Measurements from ENCODE around the gene MGAT5.

The MGAT5 gene

DNA sequence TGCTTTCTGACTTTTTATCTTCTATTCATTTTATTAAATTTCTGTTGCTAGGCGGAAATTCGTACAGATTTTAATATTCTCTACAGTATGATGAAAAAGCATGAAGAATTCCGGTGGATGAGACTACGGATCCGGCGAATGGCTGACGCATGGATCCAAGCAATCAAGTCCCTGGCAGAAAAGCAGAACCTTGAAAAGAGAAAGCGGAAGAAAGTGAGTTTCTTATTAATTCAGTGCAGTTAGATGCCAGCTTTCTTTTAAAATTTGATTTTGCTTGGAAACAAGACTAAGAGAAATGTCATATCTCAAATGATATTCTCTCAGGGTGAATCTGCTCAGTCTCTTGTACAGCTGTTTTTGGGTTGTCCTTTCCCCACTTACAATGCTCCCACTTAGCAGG lies 84.3 kb downstream of the MGAT5 start:
- Histone ChIP-seq H3K27ac (ENCODE audit: low read length) (no peak overlapping the region), H3K4me1 (ENCODE audit: control insufficient read depth in 1 of 2, insufficient read depth in 2 of 2, low read length in 2 of 2) (no peaks in the 10 kb centered on the region), H3K4me3 (ENCODE audit: low read depth in 1 of 2, low read length in 2 of 2) (no peak overlapping the region)

DNA sequence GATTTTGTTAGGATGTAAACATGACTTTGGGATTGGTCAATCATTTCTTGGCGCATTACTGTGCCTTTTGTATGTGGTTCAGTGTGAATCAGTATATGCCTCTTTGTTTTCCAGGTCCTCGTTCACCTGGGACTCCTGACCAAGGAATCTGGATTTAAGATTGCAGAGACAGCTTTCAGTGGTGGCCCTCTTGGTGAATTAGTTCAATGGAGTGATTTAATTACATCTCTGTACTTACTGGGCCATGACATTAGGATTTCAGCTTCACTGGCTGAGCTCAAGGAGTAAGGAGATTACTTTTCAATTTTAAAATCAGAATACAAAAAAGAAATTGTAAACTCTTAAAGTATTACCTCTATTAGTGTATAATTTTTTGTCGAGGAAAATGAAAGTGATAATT lies 87.6 kb downstream of the MGAT5 start:
- no peak overlapping the region for H3K27ac ChIP-seq (ENCODE audit: low read length)
- H3K27me3 ChIP-seq (ENCODE audit: low read depth, low read length) = no peaks in the 10 kb centered on the region
- peaks cover 3 to 4% of the 10 kb centered on the region in 2 donors for H3K36me3 ChIP-seq (ENCODE audit: control insufficient read depth in 1 of 2, insufficient read depth in 2 of 2, low read length in 2 of 2)
- no peaks in the 10 kb centered on the region for H3K9me3 ChIP-seq (ENCODE audit: control insufficient read depth in 1 of 2, low read length in 2 of 2)
- no peaks in the 10 kb centered on the region for H3K4me1 ChIP-seq (ENCODE audit: control insufficient read depth in 1 of 2, insufficient read depth in 2 of 2, low read length in 2 of 2)
- H3K4me3 ChIP-seq (ENCODE audit: low read depth in 1 of 2, low read length in 2 of 2) = no peak overlapping the region

More for the DNA sequence above, 84.3 kb downstream of the MGAT5 start:
- Histone ChIP-seq H3K9me3 (ENCODE audit: control insufficient read depth in 1 of 2, low read length in 2 of 2) (no peaks in the 10 kb centered on the region), H3K27me3 (ENCODE audit: low read depth, low read length) (no peaks in the 10 kb centered on the region), H3K36me3 (ENCODE audit: control insufficient read depth in 1 of 2, insufficient read depth in 2 of 2, low read length in 2 of 2) (peaks cover 0 to 4% of the 10 kb centered on the region in 2 donors)

DNA sequence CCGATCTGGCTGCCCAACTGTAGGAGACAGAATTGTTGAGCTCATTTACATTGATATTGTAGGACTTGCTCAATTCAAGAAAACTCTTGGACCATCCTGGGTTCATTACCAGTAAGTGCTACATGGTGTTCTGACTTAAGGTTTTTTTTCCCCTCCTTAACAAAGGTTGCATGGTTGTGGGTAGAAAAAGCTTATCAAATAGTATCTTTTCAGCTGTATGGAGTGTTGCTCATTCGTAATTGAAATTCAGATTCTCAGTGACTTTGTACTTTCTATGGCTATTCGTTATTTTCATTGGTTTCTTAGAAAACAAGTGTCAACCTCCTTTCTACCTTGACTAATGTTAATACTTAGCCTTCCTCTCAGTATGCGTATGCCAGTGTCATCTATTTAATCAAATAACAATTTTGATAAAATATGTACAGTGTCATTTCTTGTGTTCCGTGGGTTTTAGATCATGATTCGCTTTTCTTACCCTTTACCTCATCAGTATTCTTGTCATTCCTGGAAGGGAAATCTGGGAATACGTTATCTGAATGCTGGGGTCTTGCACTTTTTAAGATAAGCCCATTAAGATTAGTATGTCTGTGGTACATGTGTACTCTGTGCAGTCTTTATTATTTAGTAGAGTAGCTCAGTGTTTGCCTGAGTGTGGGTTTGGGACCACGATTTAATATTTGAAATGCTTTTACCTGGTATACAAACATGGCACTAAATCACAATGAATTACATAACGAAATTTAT lies 91.3 kb downstream of the MGAT5 start:
- Histone ChIP-seq H3K27me3 (ENCODE audit: low read depth, low read length) (no peaks in the 10 kb centered on the region), H3K36me3 (ENCODE audit: control insufficient read depth in 1 of 2, insufficient read depth in 2 of 2, low read length in 2 of 2) (peaks cover 3 to 4% of the 10 kb centered on the region in 2 donors), H3K4me1 (ENCODE audit: control insufficient read depth in 1 of 2, insufficient read depth in 2 of 2, low read length in 2 of 2) (peaks cover 0 to 4% of the 10 kb centered on the region in 2 donors), H3K9me3 (ENCODE audit: control insufficient read depth in 1 of 2, low read length in 2 of 2) (no peaks in the 10 kb centered on the region), H3K4me3 (ENCODE audit: low read depth in 1 of 2, low read length in 2 of 2) (no peak overlapping the region), H3K27ac (ENCODE audit: low read length) (no peak overlapping the region)

DNA sequence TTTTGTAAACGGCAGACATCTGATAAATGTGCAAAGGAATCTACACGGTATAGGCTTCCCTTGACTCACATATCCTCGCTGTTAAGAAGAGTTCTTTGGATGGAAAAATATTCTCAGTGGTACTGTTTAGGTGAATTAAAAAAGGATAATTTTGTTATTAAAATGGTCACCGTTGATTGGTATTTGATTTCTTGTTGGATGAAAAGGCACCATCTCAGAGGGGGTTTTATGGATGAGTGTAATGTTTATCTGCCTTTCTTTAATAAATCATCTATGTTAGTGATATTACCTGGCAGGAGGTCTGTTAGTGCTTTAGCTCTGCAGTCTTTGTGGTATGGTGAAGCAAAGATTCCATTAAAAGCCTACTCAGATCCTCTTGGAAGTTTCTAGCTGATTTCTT lies 92.3 kb downstream of the MGAT5 start:
- Histone ChIP-seq H3K4me3 (ENCODE audit: low read depth in 1 of 2, low read length in 2 of 2) (no peak overlapping the region), H3K9me3 (ENCODE audit: control insufficient read depth in 1 of 2, low read length in 2 of 2) (no peaks in the 10 kb centered on the region), H3K4me1 (ENCODE audit: control insufficient read depth in 1 of 2, insufficient read depth in 2 of 2, low read length in 2 of 2) (peaks cover 0 to 4% of the 10 kb centered on the region in 2 donors), H3K27ac (ENCODE audit: low read length) (no peak overlapping the region), H3K27me3 (ENCODE audit: low read depth, low read length) (no peaks in the 10 kb centered on the region), H3K36me3 (ENCODE audit: control insufficient read depth in 1 of 2, insufficient read depth in 2 of 2, low read length in 2 of 2) (peaks cover 4 to 8% of the 10 kb centered on the region in 2 donors)

DNA sequence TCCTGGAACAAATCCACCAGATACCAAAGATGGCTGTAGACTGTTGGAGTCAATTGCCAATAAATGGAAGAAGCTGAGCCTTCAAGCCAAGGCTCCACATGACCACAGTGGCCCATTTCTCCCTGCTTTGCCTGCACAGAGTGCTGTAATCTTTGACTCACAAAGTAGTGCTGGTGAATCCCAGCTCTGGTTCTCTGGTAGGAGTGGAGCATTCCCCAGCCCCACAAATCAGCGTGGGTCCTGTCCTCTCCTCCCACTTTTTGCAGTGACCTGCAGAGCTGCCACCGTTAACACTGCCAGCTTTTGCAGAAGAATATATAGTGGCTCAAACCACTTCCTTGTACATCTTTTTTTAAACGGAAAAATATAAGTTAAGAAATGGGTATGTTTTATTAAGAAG lies 93.9 kb downstream of the MGAT5 start:
- peak overlapping the region; percentile 19 for H3K27ac ChIP-seq (ENCODE audit: low read length)

DNA sequence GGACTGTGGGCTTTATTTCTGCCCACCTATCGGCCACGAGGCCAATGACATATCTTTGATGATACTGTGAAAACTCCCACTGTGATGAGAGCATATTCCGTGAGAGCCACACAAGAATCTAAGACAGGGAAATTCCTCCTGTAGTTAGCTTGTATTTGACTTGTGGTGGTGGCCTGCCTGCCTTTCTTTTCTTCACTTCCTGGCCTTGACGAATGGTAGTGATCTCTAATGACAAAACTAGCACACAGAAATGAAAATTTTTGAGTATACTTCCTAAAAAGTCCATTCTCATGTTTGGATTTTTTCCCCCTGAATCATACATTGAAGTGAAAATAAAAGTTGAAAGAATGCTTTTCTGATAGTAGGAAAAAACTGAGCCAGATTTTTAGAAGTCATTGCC lies 94.4 kb downstream of the MGAT5 start:
- peaks cover 0 to 4% of the 10 kb centered on the region in 2 donors for H3K4me1 ChIP-seq (ENCODE audit: control insufficient read depth in 1 of 2, insufficient read depth in 2 of 2, low read length in 2 of 2)
- no peaks in the 10 kb centered on the region for H3K9me3 ChIP-seq (ENCODE audit: control insufficient read depth in 1 of 2, low read length in 2 of 2)
- no peak overlapping the region for H3K4me3 ChIP-seq (ENCODE audit: low read depth in 1 of 2, low read length in 2 of 2)
- no peaks in the 10 kb centered on the region for H3K27me3 ChIP-seq (ENCODE audit: low read depth, low read length)
- H3K27ac ChIP-seq (ENCODE audit: low read length) = peak overlapping the region; percentile 19
- peaks cover 0 to 8% of the 10 kb centered on the region in 2 donors for H3K36me3 ChIP-seq (ENCODE audit: control insufficient read depth in 1 of 2, insufficient read depth in 2 of 2, low read length in 2 of 2)

More for the DNA sequence above, 93.9 kb downstream of the MGAT5 start:
- Histone ChIP-seq H3K9me3 (ENCODE audit: control insufficient read depth in 1 of 2, low read length in 2 of 2) (no peaks in the 10 kb centered on the region), H3K4me1 (ENCODE audit: control insufficient read depth in 1 of 2, insufficient read depth in 2 of 2, low read length in 2 of 2) (peaks cover 0 to 4% of the 10 kb centered on the region in 2 donors), H3K36me3 (ENCODE audit: control insufficient read depth in 1 of 2, insufficient read depth in 2 of 2, low read length in 2 of 2) (peaks cover 0 to 8% of the 10 kb centered on the region in 2 donors), H3K27me3 (ENCODE audit: low read depth, low read length) (no peaks in the 10 kb centered on the region), H3K4me3 (ENCODE audit: low read depth in 1 of 2, low read length in 2 of 2) (no peak overlapping the region)

DNA sequence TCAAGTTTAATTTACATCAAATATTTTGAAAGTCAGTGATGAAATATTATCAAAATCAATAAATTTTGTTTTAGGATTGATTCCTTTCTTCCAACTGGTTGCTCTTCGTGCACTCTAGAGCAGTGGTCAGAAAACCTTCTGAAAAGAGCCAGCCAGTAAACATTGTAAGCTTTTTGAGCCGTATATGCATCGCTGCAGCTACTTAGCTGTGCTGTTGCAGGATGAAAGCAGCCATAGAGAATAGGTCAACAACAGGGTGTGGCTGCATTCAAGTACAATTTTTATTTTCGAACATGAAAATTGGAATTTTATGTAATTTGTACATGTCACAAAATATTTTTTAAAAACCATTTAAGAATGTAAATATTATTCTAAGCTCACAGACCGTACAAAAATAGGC lies 94.9 kb downstream of the MGAT5 start:
- Histone ChIP-seq H3K27me3 (ENCODE audit: low read depth, low read length) (no peaks in the 10 kb centered on the region), H3K4me1 (ENCODE audit: control insufficient read depth in 1 of 2, insufficient read depth in 2 of 2, low read length in 2 of 2) (peaks cover 0 to 4% of the 10 kb centered on the region in 2 donors), H3K4me3 (ENCODE audit: low read depth in 1 of 2, low read length in 2 of 2) (no peak overlapping the region), H3K36me3 (ENCODE audit: control insufficient read depth in 1 of 2, insufficient read depth in 2 of 2, low read length in 2 of 2) (peaks cover 0 to 8% of the 10 kb centered on the region in 2 donors), H3K9me3 (ENCODE audit: control insufficient read depth in 1 of 2, low read length in 2 of 2) (no peaks in the 10 kb centered on the region), H3K27ac (ENCODE audit: low read length) (no peak overlapping the region)

DNA sequence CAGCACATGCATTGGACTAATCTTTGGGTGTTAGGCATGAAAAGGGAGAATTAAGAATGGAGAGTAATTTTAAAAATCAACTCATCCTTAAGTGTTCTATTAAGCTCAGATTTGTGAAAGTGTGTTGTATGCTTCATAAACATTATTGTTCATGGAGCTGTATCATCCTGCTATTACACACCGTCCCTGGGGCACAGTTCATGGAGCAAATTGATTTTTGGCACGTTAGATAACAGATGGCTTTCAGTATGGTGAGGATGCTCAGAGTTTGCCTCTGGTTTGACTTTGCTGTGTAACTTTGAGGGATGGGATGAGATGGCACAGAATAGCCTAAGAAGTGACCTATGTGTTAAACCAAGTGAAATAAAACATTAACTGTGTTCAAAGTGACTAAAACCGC lies 97.1 kb downstream of the MGAT5 start:
- H3K36me3 ChIP-seq (ENCODE audit: control insufficient read depth in 1 of 2, insufficient read depth in 2 of 2, low read length in 2 of 2) = peaks cover 0 to 5% of the 10 kb centered on the region in 2 donors
- H3K27ac ChIP-seq (ENCODE audit: low read length) = no peak overlapping the region
- no peak overlapping the region for H3K4me3 ChIP-seq (ENCODE audit: low read depth in 1 of 2, low read length in 2 of 2)
- H3K27me3 ChIP-seq (ENCODE audit: low read depth, low read length) = no peaks in the 10 kb centered on the region
- no peaks in the 10 kb centered on the region for H3K9me3 ChIP-seq (ENCODE audit: control insufficient read depth in 1 of 2, low read length in 2 of 2)
- H3K4me1 ChIP-seq (ENCODE audit: control insufficient read depth in 1 of 2, insufficient read depth in 2 of 2, low read length in 2 of 2) = peaks cover 0 to 4% of the 10 kb centered on the region in 2 donors

DNA sequence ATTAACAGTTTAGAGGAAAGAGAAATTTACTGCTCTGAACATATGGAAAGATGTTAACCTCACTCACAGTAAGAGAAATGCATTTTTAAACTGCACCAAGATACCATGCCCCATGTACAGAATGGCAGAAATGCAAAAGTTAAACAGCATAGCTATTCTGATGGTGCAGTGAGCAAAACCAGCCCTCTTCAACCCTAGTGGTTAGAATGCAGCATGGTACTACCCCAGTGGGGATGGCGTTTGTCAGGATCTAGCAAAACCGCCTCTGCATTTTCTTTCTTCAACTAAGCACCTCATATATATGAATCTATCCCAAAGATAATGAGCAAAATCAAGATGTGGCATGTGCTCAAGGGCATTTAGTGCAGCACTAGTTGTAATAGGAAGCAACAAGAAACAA lies 98.0 kb downstream of the MGAT5 start:
- Histone ChIP-seq H3K9me3 (ENCODE audit: control insufficient read depth in 1 of 2, low read length in 2 of 2) (no peaks in the 10 kb centered on the region), H3K27me3 (ENCODE audit: low read depth, low read length) (no peaks in the 10 kb centered on the region), H3K4me3 (ENCODE audit: low read depth in 1 of 2, low read length in 2 of 2) (no peak overlapping the region), H3K36me3 (ENCODE audit: control insufficient read depth in 1 of 2, insufficient read depth in 2 of 2, low read length in 2 of 2) (peaks cover 0 to 5% of the 10 kb centered on the region in 2 donors), H3K27ac (ENCODE audit: low read length) (no peak overlapping the region), H3K4me1 (ENCODE audit: control insufficient read depth in 1 of 2, insufficient read depth in 2 of 2, low read length in 2 of 2) (peaks cover 0 to 4% of the 10 kb centered on the region in 2 donors)

DNA sequence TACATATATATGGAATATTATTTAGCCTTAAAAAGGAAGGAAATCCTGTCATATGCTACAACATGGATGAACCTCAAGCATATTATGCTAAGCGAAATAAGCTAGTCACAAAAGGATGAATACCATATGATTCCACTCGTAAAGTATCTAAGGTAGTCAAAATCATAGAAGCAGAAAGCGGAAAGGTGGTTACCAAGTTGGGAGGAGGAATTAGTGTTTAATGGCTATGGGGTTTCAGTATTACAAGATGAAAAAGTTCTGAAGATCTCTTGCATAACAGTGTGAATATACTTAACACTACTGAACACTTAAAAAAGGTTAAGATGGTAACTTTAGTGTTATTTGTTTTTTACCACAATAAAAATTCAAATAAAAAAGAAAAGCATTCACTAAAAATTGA lies 99.0 kb downstream of the MGAT5 start:
- H3K27ac ChIP-seq (ENCODE audit: low read length) = no peak overlapping the region
- no peaks in the 10 kb centered on the region for H3K27me3 ChIP-seq (ENCODE audit: low read depth, low read length)
- H3K9me3 ChIP-seq (ENCODE audit: control insufficient read depth in 1 of 2, low read length in 2 of 2) = no peaks in the 10 kb centered on the region
- peaks cover 0 to 4% of the 10 kb centered on the region in 2 donors for H3K4me1 ChIP-seq (ENCODE audit: control insufficient read depth in 1 of 2, insufficient read depth in 2 of 2, low read length in 2 of 2)
- H3K36me3 ChIP-seq (ENCODE audit: control insufficient read depth in 1 of 2, insufficient read depth in 2 of 2, low read length in 2 of 2) = peaks cover 0 to 5% of the 10 kb centered on the region in 2 donors
- no peak overlapping the region for H3K4me3 ChIP-seq (ENCODE audit: low read depth in 1 of 2, low read length in 2 of 2)

DNA sequence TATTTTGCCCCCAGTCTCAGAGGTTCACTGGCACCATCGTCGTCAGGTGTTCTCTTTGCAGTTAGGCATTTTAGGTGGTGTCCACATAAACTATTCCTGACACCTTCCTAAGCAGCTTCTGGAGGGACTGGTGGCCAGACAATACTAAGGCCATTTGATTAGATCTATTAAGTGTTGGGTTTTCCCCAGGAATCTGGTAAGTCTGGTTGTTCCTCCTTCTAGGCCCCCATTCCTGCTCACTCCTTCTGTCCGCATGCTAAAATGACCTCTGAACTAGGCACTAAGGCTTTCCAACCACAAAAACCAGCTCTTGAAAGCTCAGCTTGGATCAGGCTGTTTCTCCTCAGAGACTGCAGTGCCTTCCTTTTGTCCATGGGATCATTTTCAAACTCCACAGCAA lies 100.7 kb downstream of the MGAT5 start:
- Histone ChIP-seq H3K4me3 (ENCODE audit: low read depth in 1 of 2, low read length in 2 of 2) (no peak overlapping the region), H3K27me3 (ENCODE audit: low read depth, low read length) (no peaks in the 10 kb centered on the region), H3K36me3 (ENCODE audit: control insufficient read depth in 1 of 2, insufficient read depth in 2 of 2, low read length in 2 of 2) (peaks cover 0 to 5% of the 10 kb centered on the region in 2 donors), H3K27ac (ENCODE audit: low read length) (no peak overlapping the region), H3K9me3 (ENCODE audit: control insufficient read depth in 1 of 2, low read length in 2 of 2) (no peaks in the 10 kb centered on the region), H3K4me1 (ENCODE audit: control insufficient read depth in 1 of 2, insufficient read depth in 2 of 2, low read length in 2 of 2) (no peaks in the 10 kb centered on the region)

DNA sequence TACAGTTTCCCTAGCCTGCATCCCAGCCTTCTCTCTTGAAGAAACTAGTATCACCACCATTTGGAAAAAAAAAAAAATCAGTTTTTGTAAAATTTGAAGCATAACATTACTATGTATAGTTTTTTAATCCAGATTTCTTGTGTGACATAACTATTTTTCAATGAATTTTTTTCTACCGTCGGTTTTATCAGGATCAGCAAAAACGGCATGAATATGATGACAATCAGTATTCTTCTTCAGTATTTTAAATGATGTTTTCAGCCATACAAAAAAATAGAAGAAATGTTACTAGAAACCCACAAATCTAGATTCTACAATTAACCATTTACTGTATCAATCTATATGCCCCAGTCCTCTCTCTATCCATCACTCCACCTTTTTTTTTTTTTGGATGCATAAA lies 103.9 kb downstream of the MGAT5 start:
- no peak overlapping the region for H3K4me3 ChIP-seq (ENCODE audit: low read depth in 1 of 2, low read length in 2 of 2)
- no peaks in the 10 kb centered on the region for H3K27me3 ChIP-seq (ENCODE audit: low read depth, low read length)
- peaks cover 5 to 7% of the 10 kb centered on the region in 2 donors for H3K36me3 ChIP-seq (ENCODE audit: control insufficient read depth in 1 of 2, insufficient read depth in 2 of 2, low read length in 2 of 2)
- no peak overlapping the region for H3K27ac ChIP-seq (ENCODE audit: low read length)
- no peaks in the 10 kb centered on the region for H3K9me3 ChIP-seq (ENCODE audit: control insufficient read depth in 1 of 2, low read length in 2 of 2)
- H3K4me1 ChIP-seq (ENCODE audit: control insufficient read depth in 1 of 2, insufficient read depth in 2 of 2, low read length in 2 of 2) = peaks cover 0 to 16% of the 10 kb centered on the region in 2 donors

Measured in muscle layer of duodenum (tissue), 2 donors.